ENCODE data around the gene AGBL4.

The AGBL4 gene

GRCh38 chr1:48932366-48932765 lies 1091.4 kb downstream of the AGBL4 start:
- no peak overlapping the region for H2AFZ ChIP-seq (ENCODE audit: low read depth, low read length)
- no peak overlapping the region for H3K4me2 ChIP-seq (ENCODE audit: low read length, poor library complexity, severe bottlenecking)
- H3K36me3 ChIP-seq (ENCODE audit: control insufficient read depth in 1 of 2, insufficient read depth in 2 of 2, low read depth in 1 of 2, low read length in 2 of 2), result no peaks in the 10 kb centered on the region
- no peak overlapping the region for H2BK5ac ChIP-seq (ENCODE audit: low read depth, low read length, poor library complexity, severe bottlenecking)
- no peak overlapping the region for H2BK120ac ChIP-seq (ENCODE audit: low read depth, low read length)
- no peak overlapping the region for H3K18ac ChIP-seq (ENCODE audit: low read depth in 1 of 2, low read length in 2 of 2)
- H2BK12ac ChIP-seq (ENCODE audit: low read length in 2 of 2), result no peak overlapping the region
- H4K91ac ChIP-seq (ENCODE audit: low read length), result no peak overlapping the region
- no peak overlapping the region for H3K9ac ChIP-seq (ENCODE audit: low read length)
- H3K4me3 ChIP-seq (ENCODE audit: insufficient read depth in 1 of 2, low read depth in 1 of 2, low read length in 2 of 2), result no peak overlapping the region
- H3K4me1 ChIP-seq (ENCODE audit: control insufficient read depth, insufficient read depth, low read depth, low read length), result no peaks in the 10 kb centered on the region
- no peak for DNase-seq
- no peak overlapping the region for H3K27ac ChIP-seq (ENCODE audit: low read length, poor library complexity, severe bottlenecking)
- H3K4ac ChIP-seq (ENCODE audit: low read depth in 1 of 2, low read length in 2 of 2), result no peak overlapping the region
- 44% methylated on average over 1 of the region's 1 CpG for WGBS
- H4K8ac ChIP-seq (ENCODE audit: low read length), result no peak overlapping the region
- no peak overlapping the region for H3K23ac ChIP-seq (ENCODE audit: low read length in 2 of 2)
- no peaks in the 10 kb centered on the region for H3K27me3 ChIP-seq (ENCODE audit: control insufficient read depth in 1 of 2, insufficient read depth in 1 of 2, low read length in 2 of 2)
- no peak overlapping the region for H2AK5ac ChIP-seq (ENCODE audit: low read length, severe bottlenecking)
- no peaks in the 10 kb centered on the region for H3K9me3 ChIP-seq (ENCODE audit: control insufficient read depth, low read length)
- no peak overlapping the region for H2BK15ac ChIP-seq (ENCODE audit: low read depth, poor library complexity, severe bottlenecking)
- no peaks in the 10 kb centered on the region for H3K79me1 ChIP-seq (replicated peaks; ENCODE audit: low read length, poor library complexity, severe bottlenecking)
- H3K14ac ChIP-seq (ENCODE audit: low read length in 2 of 2), result no peak overlapping the region

GRCh38 chr1:48931506-48932192 lies 1092.1 kb downstream of the AGBL4 start:
- no peak overlapping the region for H2AFZ ChIP-seq (ENCODE audit: low read depth, low read length)
- H3K4me1 ChIP-seq (ENCODE audit: control insufficient read depth, insufficient read depth, low read depth, low read length), result no peaks in the 10 kb centered on the region
- no peak overlapping the region for H2AK5ac ChIP-seq (ENCODE audit: low read length, severe bottlenecking)
- H3K14ac ChIP-seq (ENCODE audit: low read length in 2 of 2), result no peak overlapping the region
- H3K27ac ChIP-seq (ENCODE audit: low read length, poor library complexity, severe bottlenecking), result no peak overlapping the region
- 58% methylated on average over 6 of the region's 7 CpGs for WGBS
- no peak overlapping the region for H3K4me3 ChIP-seq (ENCODE audit: insufficient read depth in 1 of 2, low read depth in 1 of 2, low read length in 2 of 2)
- H4K91ac ChIP-seq (ENCODE audit: low read length), result no peak overlapping the region
- no peak overlapping the region for H2BK15ac ChIP-seq (ENCODE audit: low read depth, poor library complexity, severe bottlenecking)
- no peak overlapping the region for H2BK12ac ChIP-seq (ENCODE audit: low read length in 2 of 2)
- no peaks in the 10 kb centered on the region for H3K9me3 ChIP-seq (ENCODE audit: control insufficient read depth, low read length)
- no peak overlapping the region for H3K9ac ChIP-seq (ENCODE audit: low read length)
- H3K4me2 ChIP-seq (ENCODE audit: low read length, poor library complexity, severe bottlenecking), result no peak overlapping the region
- H3K79me1 ChIP-seq (replicated peaks; ENCODE audit: low read length, poor library complexity, severe bottlenecking), result no peaks in the 10 kb centered on the region
- H3K23ac ChIP-seq (ENCODE audit: low read length in 2 of 2), result no peak overlapping the region
- DNase-seq, result no peak
- no peak overlapping the region for H3K4ac ChIP-seq (ENCODE audit: low read depth in 1 of 2, low read length in 2 of 2)
- H3K27me3 ChIP-seq (ENCODE audit: control insufficient read depth in 1 of 2, insufficient read depth in 1 of 2, low read length in 2 of 2), result no peaks in the 10 kb centered on the region
- no peak overlapping the region for H3K18ac ChIP-seq (ENCODE audit: low read depth in 1 of 2, low read length in 2 of 2)
- H3K36me3 ChIP-seq (ENCODE audit: control insufficient read depth in 1 of 2, insufficient read depth in 2 of 2, low read depth in 1 of 2, low read length in 2 of 2), result no peaks in the 10 kb centered on the region
- no peak overlapping the region for H2BK120ac ChIP-seq (ENCODE audit: low read depth, low read length)
- no peak overlapping the region for H2BK5ac ChIP-seq (ENCODE audit: low read depth, low read length, poor library complexity, severe bottlenecking)
- H4K8ac ChIP-seq (ENCODE audit: low read length), result no peak overlapping the region

- H4K8ac ChIP-seq (ENCODE audit: low read length), result no peak overlapping the region
- no peaks in the 10 kb centered on the region for H3K27me3 ChIP-seq (ENCODE audit: control insufficient read depth in 1 of 2, insufficient read depth in 1 of 2, low read length in 2 of 2)
- no peak overlapping the region for H3K4ac ChIP-seq (ENCODE audit: low read depth in 1 of 2, low read length in 2 of 2)
- no peak overlapping the region for H2BK5ac ChIP-seq (ENCODE audit: low read depth, low read length, poor library complexity, severe bottlenecking)
- H3K18ac ChIP-seq (ENCODE audit: low read depth in 1 of 2, low read length in 2 of 2), result no peak overlapping the region
- H3K9ac ChIP-seq (ENCODE audit: low read length), result no peak overlapping the region
- no peak overlapping the region for H3K4me3 ChIP-seq (ENCODE audit: insufficient read depth in 1 of 2, low read depth in 1 of 2, low read length in 2 of 2)
- no peak overlapping the region for H2BK120ac ChIP-seq (ENCODE audit: low read depth, low read length)
- DNase-seq, result no peak
- no peaks in the 10 kb centered on the region for H3K4me1 ChIP-seq (ENCODE audit: control insufficient read depth, insufficient read depth, low read depth, low read length)
- H2AK5ac ChIP-seq (ENCODE audit: low read length, severe bottlenecking), result no peak overlapping the region
- no peaks in the 10 kb centered on the region for H3K79me1 ChIP-seq (replicated peaks; ENCODE audit: low read length, poor library complexity, severe bottlenecking)
- H2BK15ac ChIP-seq (ENCODE audit: low read depth, poor library complexity, severe bottlenecking), result no peak overlapping the region
- H2AFZ ChIP-seq (ENCODE audit: low read depth, low read length), result no peak overlapping the region
- H3K23ac ChIP-seq (ENCODE audit: low read length in 2 of 2), result no peak overlapping the region
- H3K4me2 ChIP-seq (ENCODE audit: low read length, poor library complexity, severe bottlenecking), result no peak overlapping the region
- WGBS, result 47% methylated on average over 4 of the region's 4 CpGs
- no peak overlapping the region for H2BK12ac ChIP-seq (ENCODE audit: low read length in 2 of 2)
- no peak overlapping the region for H3K27ac ChIP-seq (ENCODE audit: low read length, poor library complexity, severe bottlenecking)
- H3K9me3 ChIP-seq (ENCODE audit: control insufficient read depth, low read length), result no peaks in the 10 kb centered on the region
- no peak overlapping the region for H3K14ac ChIP-seq (ENCODE audit: low read length in 2 of 2)
- H3K36me3 ChIP-seq (ENCODE audit: control insufficient read depth in 1 of 2, insufficient read depth in 2 of 2, low read depth in 1 of 2, low read length in 2 of 2), result no peaks in the 10 kb centered on the region
- H4K91ac ChIP-seq (ENCODE audit: low read length), result no peak overlapping the region
Observed at GRCh38 chr1:48930011-48930410, 1093.7 kb downstream of the AGBL4 start.

GRCh38 chr1:48924099-48924498 lies 1099.7 kb downstream of the AGBL4 start:
- Histone ChIP-seq H2AK5ac (ENCODE audit: low read length, severe bottlenecking) (no peak overlapping the region), H3K23ac (ENCODE audit: low read length in 2 of 2) (no peak overlapping the region), H4K91ac (ENCODE audit: low read length) (no peak overlapping the region), H3K18ac (ENCODE audit: low read depth in 1 of 2, low read length in 2 of 2) (no peak overlapping the region), H3K4me2 (ENCODE audit: low read length, poor library complexity, severe bottlenecking) (no peak overlapping the region), H2BK12ac (ENCODE audit: low read length in 2 of 2) (no peak overlapping the region), H2BK15ac (ENCODE audit: low read depth, poor library complexity, severe bottlenecking) (no peak overlapping the region), H4K8ac (ENCODE audit: low read length) (no peak overlapping the region), H3K36me3 (ENCODE audit: control insufficient read depth in 1 of 2, insufficient read depth in 2 of 2, low read depth in 1 of 2, low read length in 2 of 2) (no peaks in the 10 kb centered on the region), H3K9me3 (ENCODE audit: control insufficient read depth, low read length) (no peaks in the 10 kb centered on the region), H3K79me1 (replicated peaks; ENCODE audit: low read length, poor library complexity, severe bottlenecking) (no peaks in the 10 kb centered on the region), H3K27me3 (ENCODE audit: control insufficient read depth in 1 of 2, insufficient read depth in 1 of 2, low read length in 2 of 2) (no peaks in the 10 kb centered on the region), H3K4me1 (ENCODE audit: control insufficient read depth, insufficient read depth, low read depth, low read length) (no peaks in the 10 kb centered on the region), H3K4me3 (ENCODE audit: insufficient read depth in 1 of 2, low read depth in 1 of 2, low read length in 2 of 2) (no peak overlapping the region), H3K4ac (ENCODE audit: low read depth in 1 of 2, low read length in 2 of 2) (no peak overlapping the region), H2BK120ac (ENCODE audit: low read depth, low read length) (no peak overlapping the region), H3K14ac (ENCODE audit: low read length in 2 of 2) (no peak overlapping the region), H2BK5ac (ENCODE audit: low read depth, low read length, poor library complexity, severe bottlenecking) (no peak overlapping the region), H2AFZ (ENCODE audit: low read depth, low read length) (no peak overlapping the region), H3K27ac (ENCODE audit: low read length, poor library complexity, severe bottlenecking) (no peak overlapping the region), H3K9ac (ENCODE audit: low read length) (no peak overlapping the region)
- DNase-seq, result no peak

Measured in mesenchymal stem cell (in vitro differentiated cells and primary cell).